Breast epithelium (tissue), 3 donors: ENCODE measurements around the gene TOGARAM2.

Experiments used
- POLR2A ChIP-seq: fragments of 450-650 bp; IDR thresholded peaks from one replicate; pipeline ENCODE4 v1.6.1; 2016; ENCODE audit warnings: antibody characterized with exemption, mild to moderate bottlenecking, moderate library complexity
- TF ChIP-seq, protein P1 (sequence below), 3 donors: fragments of 450-650 bp; IDR thresholded peaks; one replicate each; pipeline ENCODE4 v1.5.1; 2016 to 2017; ENCODE audit warnings: antibody characterized with exemption in 3 of 3, mild to moderate bottlenecking in 3 of 3, moderate library complexity in 3 of 3

DNA sequence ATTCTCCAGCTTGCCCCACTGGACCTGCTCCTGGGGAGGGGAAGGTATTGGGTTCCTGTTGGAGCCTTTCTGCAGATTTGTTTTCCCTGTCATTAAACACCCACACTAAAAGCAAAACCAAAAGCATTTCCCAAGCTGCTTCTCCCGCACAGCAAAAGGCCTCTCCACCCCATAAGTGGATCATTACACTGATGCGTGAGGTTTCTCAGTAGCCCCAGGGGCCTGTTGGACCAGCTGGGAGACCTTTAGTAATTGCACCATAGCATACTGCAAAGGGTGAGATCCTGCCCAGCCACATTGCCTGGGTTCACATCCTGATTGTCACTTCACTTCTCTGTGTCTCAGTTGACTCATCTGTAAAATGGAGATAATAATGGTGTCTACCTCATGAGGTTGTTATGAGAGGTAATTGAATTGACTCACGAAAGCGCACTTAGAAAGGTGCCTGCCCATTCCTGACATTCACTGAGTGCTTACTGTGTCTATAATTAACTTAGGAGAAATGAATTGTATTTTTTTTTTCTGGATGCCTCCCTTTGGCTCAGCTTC is 43.9 kb downstream of the TOGARAM2 start:
- TF ChIP-seq POLR2A, result no peak
- TF ChIP-seq, protein P1, sequence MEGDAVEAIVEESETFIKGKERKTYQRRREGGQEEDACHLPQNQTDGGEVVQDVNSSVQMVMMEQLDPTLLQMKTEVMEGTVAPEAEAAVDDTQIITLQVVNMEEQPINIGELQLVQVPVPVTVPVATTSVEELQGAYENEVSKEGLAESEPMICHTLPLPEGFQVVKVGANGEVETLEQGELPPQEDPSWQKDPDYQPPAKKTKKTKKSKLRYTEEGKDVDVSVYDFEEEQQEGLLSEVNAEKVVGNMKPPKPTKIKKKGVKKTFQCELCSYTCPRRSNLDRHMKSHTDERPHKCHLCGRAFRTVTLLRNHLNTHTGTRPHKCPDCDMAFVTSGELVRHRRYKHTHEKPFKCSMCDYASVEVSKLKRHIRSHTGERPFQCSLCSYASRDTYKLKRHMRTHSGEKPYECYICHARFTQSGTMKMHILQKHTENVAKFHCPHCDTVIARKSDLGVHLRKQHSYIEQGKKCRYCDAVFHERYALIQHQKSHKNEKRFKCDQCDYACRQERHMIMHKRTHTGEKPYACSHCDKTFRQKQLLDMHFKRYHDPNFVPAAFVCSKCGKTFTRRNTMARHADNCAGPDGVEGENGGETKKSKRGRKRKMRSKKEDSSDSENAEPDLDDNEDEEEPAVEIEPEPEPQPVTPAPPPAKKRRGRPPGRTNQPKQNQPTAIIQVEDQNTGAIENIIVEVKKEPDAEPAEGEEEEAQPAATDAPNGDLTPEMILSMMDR (IDR thresholded peaks at IDR 0.05), result no peak
